Activated CD4-positive, alpha-beta T cell treated with anti-CD3 and anti-CD28 coated beads, Interleukin-2, amount 10 ng/mL, durations not matched to agents 24 days and 14 days (primary cell): Measurements from ENCODE around the gene NSG1. TPM values are rescaled to one million over a fixed set of nuclear protein-coding genes. Genes with fewer than 3 reads are reported as not detected.
"Not testable (repeated sequence)": the region's sequence is repeated elsewhere in the genome, so short reads cannot be mapped to it uniquely, and the experiment has no call there.

Source experiments
- DNase-seq: peaks from one replicate; pipeline ENCODE4 v3.0.0; 2022
- H3K27ac Mint-ChIP-seq: one replicate; pipeline ENCODE4 v1.8.0; 2022; ENCODE audit warnings: mild to moderate bottlenecking, mixed read lengths
- H3K27me3 Mint-ChIP-seq: one replicate; pipeline ENCODE4 v1.8.0; 2022; ENCODE audit warnings: mixed read lengths
- H3K36me3 Mint-ChIP-seq: one replicate; pipeline ENCODE4 v1.8.0; 2022; ENCODE audit warnings: low read depth, mild to moderate bottlenecking, mixed read lengths
- H3K4me1 Mint-ChIP-seq: one replicate; pipeline ENCODE4 v1.8.0; 2021; ENCODE audit warnings: mixed read lengths
- H3K4me3 Mint-ChIP-seq: one replicate; pipeline ENCODE4 v1.8.0; 2022; ENCODE audit warnings: mild to moderate bottlenecking, moderate library complexity, mixed read lengths
- H3K9me3 Mint-ChIP-seq: one replicate; pipeline ENCODE4 v1.8.0; 2021; ENCODE audit warnings: mixed read lengths
- intact Hi-C: fragments of 100-400 bp; cut with micrococcal nuclease; formaldehyde crosslinking; loops from one replicate; pipeline ENCODE4 v1.15.1; 2023
- total RNA-seq: library from RNA; stranded (reverse); gene quantifications from 2 replicates; pipeline ENCODE4 v1.2.3, GENCODE V29; 2022

Gene NSG1
- total RNA-seq, 1 donor from 2014 or later: 0.44 TPM

DNA sequence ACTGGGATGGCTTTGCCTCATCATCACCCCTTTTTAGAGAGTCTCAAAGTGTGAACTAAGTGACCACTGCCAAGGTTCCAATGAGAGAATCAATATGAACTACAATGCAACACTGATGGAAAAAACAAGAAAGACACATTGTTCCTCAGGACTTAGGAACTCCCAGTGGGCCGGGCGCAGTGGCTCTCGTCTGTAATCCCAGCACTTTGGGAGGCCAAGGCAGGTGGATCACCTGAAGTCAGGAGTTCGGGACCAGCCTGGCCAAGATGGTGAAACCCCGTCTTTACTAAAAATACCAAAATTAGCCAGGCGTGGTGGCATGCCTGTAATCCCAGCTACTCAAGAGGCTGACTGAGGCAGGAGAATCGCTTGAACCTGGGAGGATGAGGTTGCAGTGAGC is 35.2 kb downstream of the NSG1 start:
- H3K27me3 Mint-ChIP-seq, H3K9me3 Mint-ChIP-seq, H3K27ac Mint-ChIP-seq, H3K4me3 Mint-ChIP-seq, DNase-seq, intact Hi-C loops: not testable (repeated sequence)
- H3K4me1 Mint-ChIP-seq: peaks cover 13% of the 10 kb centered on the region
- peaks cover 23% of the 10 kb centered on the region for H3K36me3 Mint-ChIP-seq

DNA sequence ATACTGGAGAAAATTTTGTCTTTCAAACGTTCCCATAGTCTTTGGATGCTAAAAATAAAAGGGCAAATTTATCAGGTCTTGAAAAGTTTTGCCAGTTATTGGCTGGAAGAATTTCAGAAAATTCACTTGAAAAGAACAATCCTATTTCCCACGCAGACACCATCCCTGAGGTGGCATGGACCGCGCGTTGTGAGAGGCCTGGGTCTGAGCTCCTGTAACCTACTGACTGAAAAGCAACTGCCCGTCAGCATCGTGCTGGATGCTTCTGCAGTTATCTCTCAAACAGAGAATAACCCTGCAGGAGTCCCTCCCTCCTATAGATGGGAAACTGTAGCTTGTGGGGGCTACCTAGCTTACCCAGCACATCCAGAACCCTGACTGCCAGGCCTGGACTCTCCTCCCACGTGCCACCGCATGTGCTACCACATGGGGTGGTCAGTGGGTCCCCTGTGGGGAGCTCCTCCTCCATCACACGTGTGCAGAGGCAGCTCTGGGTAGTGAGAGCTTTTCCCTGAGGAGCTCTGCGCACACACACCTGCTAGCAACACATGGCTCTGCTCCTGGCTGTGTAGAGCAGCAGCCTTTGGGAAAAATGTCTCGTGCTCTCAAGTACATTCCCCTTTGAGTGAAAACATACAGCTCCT is 36.1 kb downstream of the NSG1 start:
- H3K9me3 Mint-ChIP-seq: no peaks in the 10 kb centered on the region
- intact Hi-C loops: no loop called here
- no peak overlapping the region for H3K27ac Mint-ChIP-seq
- H3K36me3 Mint-ChIP-seq: peaks cover 22% of the 10 kb centered on the region
- DNase-seq: no peak
- H3K4me3 Mint-ChIP-seq: no peak overlapping the region
- H3K4me1 Mint-ChIP-seq: peaks cover 12% of the 10 kb centered on the region
- no peaks in the 10 kb centered on the region for H3K27me3 Mint-ChIP-seq

DNA sequence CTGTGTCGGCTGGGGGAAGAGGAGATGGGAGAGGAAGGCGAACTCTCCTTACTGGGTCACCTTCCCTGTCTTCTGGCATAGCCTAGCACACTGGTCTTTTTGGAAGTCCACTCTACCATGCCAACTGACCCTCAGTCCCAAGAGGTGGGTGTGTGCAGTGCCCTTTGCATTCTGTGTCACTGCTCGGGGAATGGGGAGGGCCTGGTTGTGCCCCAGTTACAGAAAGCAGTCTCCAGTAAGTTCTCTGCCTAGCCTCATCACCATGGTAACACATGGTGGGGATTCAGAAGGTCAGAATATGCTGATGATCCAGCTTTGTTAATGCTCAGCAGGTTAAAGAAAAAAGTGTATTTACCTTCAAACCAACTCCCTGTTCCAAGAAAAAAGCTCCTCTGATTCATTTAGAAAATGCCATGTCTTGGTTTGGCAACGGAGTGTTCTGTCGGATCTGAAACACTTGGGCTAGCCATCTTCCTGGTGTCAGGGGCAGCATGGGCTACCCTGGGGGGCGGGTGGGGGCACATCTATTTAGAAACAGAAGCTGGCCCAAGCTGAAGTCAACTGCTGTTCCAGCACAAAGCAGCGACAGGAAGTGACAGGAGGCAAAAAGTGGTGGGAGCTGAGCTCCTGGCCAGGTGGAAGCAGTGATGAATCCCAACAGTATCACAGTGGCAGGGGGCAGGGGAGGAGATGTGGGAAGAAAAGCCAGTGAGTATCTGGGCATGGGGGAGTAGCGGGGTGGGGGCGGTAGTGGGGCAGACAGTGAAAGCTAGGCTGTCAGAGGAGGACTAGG is 37.0 kb downstream of the NSG1 start:
- no peak for DNase-seq
- intact Hi-C loops: no loop called here
- Mint-ChIP-seq H3K4me3 (no peak overlapping the region), H3K36me3 (peaks cover 16% of the 10 kb centered on the region), H3K27me3 (no peaks in the 10 kb centered on the region), H3K9me3 (no peaks in the 10 kb centered on the region), H3K4me1 (peaks cover 5% of the 10 kb centered on the region), H3K27ac (peak overlapping the region; percentile 20)

DNA sequence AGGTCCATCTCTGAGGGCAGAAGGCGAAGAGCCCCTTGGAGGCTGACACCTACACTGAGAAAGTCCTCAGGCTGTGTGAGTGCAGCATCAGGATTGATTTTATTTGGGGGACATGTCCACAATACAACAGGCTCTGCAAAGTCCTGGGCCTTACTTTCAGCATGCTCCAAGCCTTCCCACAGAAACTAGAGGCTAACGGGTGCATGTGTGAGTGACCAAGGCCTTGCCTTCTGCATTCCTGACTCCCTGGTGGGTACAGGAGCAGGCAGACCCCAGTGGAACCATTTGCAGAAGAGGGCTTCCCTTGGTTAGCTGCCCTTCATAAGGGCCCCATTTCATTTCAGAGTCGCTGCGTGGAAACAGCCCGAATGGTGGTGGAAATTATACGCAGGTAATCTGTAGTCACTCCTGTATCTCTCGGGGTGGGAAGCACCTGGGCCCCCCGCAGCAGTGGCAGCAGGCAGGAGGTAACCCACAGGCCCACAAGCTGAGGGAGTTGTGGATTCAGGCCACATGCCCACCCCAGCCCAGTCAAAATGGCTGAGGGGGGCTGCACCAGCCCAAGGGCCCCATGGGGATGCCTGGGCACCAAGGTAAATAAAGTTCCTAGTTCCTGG is 37.7 kb downstream of the NSG1 start:
- H3K27ac Mint-ChIP-seq: no peak overlapping the region
- peaks cover 16% of the 10 kb centered on the region for H3K36me3 Mint-ChIP-seq
- H3K27me3 Mint-ChIP-seq: no peaks in the 10 kb centered on the region
- no peak for DNase-seq
- H3K9me3 Mint-ChIP-seq: no peaks in the 10 kb centered on the region
- intact Hi-C loops: no loop called here
- H3K4me3 Mint-ChIP-seq: no peak overlapping the region
- no peaks in the 10 kb centered on the region for H3K4me1 Mint-ChIP-seq

DNA sequence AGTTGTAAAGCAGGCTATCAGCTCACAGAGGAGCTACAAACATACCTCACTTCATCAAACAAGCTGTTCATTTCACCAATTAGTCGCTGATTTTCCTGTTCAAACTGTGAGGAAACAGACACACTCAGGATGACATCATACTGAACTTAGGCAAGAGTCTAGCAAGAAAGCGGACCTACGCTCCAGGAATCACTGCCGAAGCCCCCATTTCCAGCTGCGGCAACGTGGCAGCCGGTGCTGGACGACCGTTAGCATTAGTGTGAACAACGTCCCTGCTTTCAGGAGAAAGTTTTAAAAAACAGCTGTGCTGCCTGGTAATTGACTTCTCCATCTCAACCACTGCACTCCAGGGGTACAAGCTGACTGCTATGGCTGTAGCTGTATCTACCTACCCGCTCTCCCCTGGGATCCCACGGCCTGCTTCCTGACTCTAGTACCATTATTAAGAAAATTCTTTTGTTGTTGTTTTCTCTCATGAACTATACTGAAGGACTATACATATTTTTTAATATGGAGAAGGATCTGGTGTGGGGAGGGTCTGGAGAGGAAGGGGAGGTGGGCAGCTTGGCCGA is 38.3 kb downstream of the NSG1 start:
- no peak for DNase-seq
- intact Hi-C loops: no loop called here
- no peaks in the 10 kb centered on the region for H3K9me3 Mint-ChIP-seq
- no peaks in the 10 kb centered on the region for H3K4me1 Mint-ChIP-seq
- no peak overlapping the region for H3K4me3 Mint-ChIP-seq
- H3K36me3 Mint-ChIP-seq: peaks cover 14% of the 10 kb centered on the region
- no peaks in the 10 kb centered on the region for H3K27me3 Mint-ChIP-seq
- no peak overlapping the region for H3K27ac Mint-ChIP-seq

DNA sequence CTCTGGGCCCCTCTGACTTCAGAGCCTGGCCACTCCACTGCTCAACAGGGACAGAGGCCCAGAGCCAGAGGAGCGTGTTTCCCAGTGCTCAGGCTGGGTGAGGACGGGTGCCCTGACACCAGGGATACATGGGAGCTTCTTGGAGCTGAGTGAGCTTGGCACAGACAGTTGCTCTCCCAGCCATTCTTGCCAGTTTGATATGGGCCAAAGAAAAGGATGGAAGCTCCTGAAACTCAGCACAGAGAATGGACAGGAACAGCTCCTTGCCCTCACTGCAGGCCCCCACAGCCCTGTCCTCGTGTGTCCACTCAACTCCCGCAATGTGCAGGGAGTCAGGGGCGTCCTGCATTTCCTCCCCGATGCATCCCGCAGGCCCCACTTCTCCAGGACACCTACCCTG is 38.8 kb downstream of the NSG1 start:
- H3K9me3 Mint-ChIP-seq: no peaks in the 10 kb centered on the region
- H3K4me3 Mint-ChIP-seq: no peak overlapping the region
- intact Hi-C loops: no loop called here
- H3K36me3 Mint-ChIP-seq: peaks cover 13% of the 10 kb centered on the region
- no peaks in the 10 kb centered on the region for H3K27me3 Mint-ChIP-seq
- no peak overlapping the region for H3K27ac Mint-ChIP-seq
- DNase-seq: no peak
- H3K4me1 Mint-ChIP-seq: peaks cover 3% of the 10 kb centered on the region

DNA sequence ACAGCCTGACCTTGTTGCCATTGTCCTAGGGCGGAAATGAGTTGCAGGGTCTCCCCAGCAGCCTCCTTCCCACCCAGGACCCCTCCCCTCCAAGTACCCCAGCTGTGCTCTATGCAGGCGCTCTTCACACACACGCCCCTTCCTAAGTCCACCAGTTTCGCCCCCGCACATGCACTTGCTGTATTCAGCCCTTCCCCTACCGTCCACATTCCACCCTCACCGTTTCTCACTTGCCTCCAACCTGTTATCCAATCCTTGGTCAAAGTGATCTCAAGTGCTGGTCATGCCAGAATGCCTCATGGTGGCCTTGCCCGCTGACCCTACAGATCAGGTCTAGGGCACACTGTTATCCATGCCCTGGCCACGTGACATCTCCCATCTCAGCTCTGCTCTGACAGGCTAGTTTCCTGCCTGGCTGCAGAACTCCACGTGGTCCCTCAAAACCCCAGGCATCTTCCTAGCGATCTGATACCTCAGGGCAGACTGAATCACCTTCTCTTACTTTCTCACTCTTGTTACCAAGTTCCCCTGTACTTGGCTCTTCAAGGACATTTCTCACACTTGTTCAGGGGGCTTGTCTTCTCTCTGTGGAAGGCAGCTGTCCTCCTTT is 39.7 kb downstream of the NSG1 start:
- Mint-ChIP-seq H3K27ac (no peak overlapping the region), H3K4me1 (peaks cover 3% of the 10 kb centered on the region), H3K36me3 (peaks cover 5% of the 10 kb centered on the region), H3K4me3 (no peak overlapping the region), H3K27me3 (no peaks in the 10 kb centered on the region), H3K9me3 (no peaks in the 10 kb centered on the region)
- DNase-seq: no peak
- intact Hi-C loops: no loop called here

DNA sequence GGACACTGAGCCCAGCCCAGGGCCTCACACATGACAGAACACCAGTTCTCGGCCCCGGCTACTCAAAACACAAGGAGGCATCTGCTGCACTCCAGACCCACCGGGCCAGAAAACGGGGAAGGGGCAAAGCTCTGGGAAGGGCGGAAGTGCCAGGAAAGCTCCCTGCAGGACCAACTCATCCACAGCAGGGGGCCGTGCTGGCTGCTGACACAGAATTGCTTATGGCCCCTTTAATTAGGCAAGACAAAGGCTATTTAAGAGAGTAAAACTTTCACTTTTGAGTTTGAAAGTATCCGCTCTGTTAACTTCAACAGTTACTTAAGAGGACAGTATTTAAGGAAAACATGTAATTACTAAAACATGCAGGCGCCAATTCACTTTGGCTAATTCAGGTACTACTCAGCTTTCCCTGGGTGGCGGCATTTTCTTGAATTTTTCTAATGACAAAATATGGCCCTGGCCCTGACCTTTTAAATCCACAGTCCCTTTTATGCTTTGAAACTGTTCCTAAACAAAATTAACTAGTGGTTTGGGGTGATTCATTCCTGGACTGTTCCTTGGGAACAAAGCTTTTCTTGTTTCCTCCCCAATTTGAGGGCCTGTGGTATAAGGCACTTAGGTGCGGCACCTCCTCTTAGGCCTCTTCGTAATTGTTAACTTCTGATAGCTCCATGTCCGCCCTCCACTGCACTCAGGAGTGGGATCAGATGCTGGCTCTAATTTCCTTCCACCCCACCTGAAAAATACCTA is 40.4 kb downstream of the NSG1 start:
- DNase-seq: no peak
- no peak overlapping the region for H3K27ac Mint-ChIP-seq
- no peak overlapping the region for H3K4me3 Mint-ChIP-seq
- intact Hi-C loops: no loop called here
- peaks cover 4% of the 10 kb centered on the region for H3K36me3 Mint-ChIP-seq
- H3K27me3 Mint-ChIP-seq: no peaks in the 10 kb centered on the region
- H3K9me3 Mint-ChIP-seq: no peaks in the 10 kb centered on the region
- peaks cover 3% of the 10 kb centered on the region for H3K4me1 Mint-ChIP-seq

DNA sequence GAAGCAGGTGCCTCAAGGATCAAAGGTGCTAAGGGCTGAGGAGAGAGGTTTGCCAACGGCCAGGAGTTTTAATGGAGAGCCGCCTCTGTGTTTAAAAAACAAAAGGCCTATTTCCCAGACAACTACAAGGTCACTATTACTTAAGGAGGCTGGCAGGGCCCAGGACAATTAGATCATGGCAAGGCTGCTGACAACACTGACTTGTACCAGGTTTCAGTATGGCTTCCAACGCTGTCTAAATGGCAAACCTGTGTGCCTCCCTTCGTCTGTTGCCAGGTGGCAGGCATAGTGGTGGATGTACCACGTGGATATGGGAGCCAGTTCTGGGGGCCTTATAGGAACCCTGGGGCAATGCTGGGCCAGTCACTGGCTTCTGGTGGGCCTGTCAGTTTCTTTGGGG is 41.0 kb downstream of the NSG1 start:
- intact Hi-C loops: no loop called here
- H3K27me3 Mint-ChIP-seq: no peaks in the 10 kb centered on the region
- peaks cover 3% of the 10 kb centered on the region for H3K4me1 Mint-ChIP-seq
- no peak for DNase-seq
- no peaks in the 10 kb centered on the region for H3K9me3 Mint-ChIP-seq
- H3K4me3 Mint-ChIP-seq: no peak overlapping the region
- H3K36me3 Mint-ChIP-seq: peaks cover 4% of the 10 kb centered on the region
- H3K27ac Mint-ChIP-seq: no peak overlapping the region

GRCh38 chr4:4428966-4429875 is 42.3 kb downstream of the NSG1 start:
- intact Hi-C loops: no loop called here

DNA sequence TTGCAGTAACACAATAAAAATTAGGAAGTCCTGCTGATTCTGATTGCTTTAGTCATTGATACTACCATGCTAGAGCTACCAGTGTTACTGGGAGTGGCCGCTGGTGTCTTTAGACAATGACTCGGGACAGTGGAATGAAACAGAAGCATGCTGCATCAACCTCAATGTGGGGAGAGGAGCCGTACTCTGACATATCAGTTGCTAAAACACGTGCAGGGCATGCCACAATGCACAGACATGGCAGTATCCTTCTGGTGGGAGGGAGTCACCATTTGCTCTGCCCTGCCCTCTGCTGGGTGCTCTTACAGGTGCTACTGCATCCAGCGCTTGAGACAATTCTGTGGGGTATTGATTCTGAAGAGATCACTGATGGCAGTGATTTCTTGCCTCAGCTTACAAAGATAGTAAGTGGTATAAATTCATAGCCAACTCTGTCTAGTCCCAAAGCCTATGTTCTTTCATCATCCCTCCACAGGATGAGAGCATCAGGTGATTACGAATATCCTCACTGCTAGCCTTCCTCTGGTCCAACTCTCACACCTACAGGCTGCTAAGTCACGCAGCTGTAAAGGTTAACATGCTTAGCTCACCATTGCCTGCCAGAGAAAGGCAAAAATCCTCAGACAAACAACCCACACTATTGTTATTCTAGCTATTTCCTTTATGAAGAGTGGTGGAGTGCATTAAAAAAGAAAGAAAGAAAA is 43.7 kb downstream of the NSG1 start:
- Mint-ChIP-seq H3K4me3 (no peak overlapping the region), H3K36me3 (peaks cover 6% of the 10 kb centered on the region), H3K27me3 (no peaks in the 10 kb centered on the region), H3K27ac (no peak overlapping the region), H3K9me3 (no peaks in the 10 kb centered on the region), H3K4me1 (peaks cover 3% of the 10 kb centered on the region)
- DNase-seq: peak; percentile 82
- intact Hi-C loops: loop anchor here (1.0 kb wide), 1 partner anchor 178 kb away; no protein-coding TSS in a partner anchor

More at GRCh38 chr4:4428966-4429875, 42.3 kb downstream of the NSG1 start:
- H3K9me3 Mint-ChIP-seq: no peaks in the 10 kb centered on the region
- peaks cover 4% of the 10 kb centered on the region for H3K36me3 Mint-ChIP-seq
- no peak for DNase-seq
- no peaks in the 10 kb centered on the region for H3K27me3 Mint-ChIP-seq
- H3K4me1 Mint-ChIP-seq: peaks cover 3% of the 10 kb centered on the region
- H3K4me3 Mint-ChIP-seq: no peak overlapping the region
- H3K27ac Mint-ChIP-seq: no peak overlapping the region
